GM12801 (cell line): ENCODE measurements around the gene MAPK8.

ENCODE experiments used
- TF ChIP-seq, protein P1 (sequence below): IDR thresholded peaks from one replicate; pipeline ENCODE4 v1.5.1; 2011; ENCODE audit warnings: control low read depth; ENCODE audit not compliant: insufficient read length; ENCODE audit errors: extremely low read depth

The MAPK8 gene

DNA sequence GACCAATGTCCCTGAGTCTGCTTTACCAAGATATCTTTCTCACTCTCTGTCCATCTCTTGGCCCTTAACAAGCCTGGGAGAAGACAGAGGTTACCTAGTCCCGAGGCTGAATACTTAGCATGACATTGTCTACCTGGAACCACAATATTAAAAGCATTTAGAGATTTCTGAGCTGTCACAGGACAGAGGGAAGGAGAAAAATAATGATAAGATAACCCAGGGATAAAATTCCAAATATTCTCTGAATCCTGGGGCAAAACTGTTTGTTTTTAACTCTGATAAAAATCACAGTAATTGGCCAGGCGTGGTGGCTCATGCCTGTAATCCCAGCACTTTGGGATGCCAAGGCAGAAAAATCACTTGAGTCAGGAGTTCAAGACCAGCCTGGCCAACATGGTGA lies 12.0 kb upstream of the MAPK8 start:
- TF ChIP-seq, protein P1, sequence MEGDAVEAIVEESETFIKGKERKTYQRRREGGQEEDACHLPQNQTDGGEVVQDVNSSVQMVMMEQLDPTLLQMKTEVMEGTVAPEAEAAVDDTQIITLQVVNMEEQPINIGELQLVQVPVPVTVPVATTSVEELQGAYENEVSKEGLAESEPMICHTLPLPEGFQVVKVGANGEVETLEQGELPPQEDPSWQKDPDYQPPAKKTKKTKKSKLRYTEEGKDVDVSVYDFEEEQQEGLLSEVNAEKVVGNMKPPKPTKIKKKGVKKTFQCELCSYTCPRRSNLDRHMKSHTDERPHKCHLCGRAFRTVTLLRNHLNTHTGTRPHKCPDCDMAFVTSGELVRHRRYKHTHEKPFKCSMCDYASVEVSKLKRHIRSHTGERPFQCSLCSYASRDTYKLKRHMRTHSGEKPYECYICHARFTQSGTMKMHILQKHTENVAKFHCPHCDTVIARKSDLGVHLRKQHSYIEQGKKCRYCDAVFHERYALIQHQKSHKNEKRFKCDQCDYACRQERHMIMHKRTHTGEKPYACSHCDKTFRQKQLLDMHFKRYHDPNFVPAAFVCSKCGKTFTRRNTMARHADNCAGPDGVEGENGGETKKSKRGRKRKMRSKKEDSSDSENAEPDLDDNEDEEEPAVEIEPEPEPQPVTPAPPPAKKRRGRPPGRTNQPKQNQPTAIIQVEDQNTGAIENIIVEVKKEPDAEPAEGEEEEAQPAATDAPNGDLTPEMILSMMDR: no peak

DNA sequence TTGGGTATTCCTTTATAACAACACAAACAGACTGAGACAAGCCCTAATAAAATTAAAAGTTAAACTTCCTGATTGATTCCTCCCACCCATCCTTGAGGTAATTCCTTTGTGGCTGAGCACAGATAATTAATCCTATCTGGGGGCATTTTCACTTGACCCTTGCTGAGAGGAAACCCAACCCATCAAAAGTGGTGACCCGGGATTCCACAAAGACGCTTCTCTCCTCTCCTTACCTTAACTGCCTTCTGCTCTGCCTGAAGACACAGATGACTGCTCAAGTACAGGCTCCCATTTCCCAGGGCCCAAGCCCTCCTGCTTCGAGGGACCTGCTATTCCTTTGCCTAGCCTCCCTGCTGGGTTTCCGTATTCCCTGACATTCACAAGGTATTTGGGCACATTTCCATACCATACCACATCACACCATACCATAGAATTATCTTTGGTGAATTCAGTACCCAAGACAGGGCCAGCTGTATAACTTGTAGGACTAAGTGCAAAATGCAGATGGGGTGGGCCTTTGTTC lies 9.8 kb upstream of the MAPK8 start:
- TF ChIP-seq, protein P1: no peak

DNA sequence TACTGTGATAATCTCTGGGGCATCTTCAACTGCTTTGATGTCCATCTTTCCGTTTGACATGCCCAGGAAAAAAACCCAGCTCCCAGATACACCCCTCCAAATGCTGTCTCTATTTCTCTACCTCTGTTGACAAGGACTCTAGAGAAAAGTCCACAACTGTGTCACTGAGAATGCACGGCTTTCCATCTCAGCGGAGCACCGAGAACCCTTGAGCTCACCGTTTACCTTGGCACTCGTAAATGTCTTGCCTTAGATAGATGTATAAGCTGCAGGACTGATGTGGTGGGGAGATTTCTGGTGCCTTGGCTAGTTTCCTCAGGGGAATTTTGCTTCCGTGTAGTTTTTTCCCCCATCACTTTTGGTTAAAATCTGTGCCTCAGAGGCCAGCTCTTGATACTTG lies 7.4 kb upstream of the MAPK8 start:
- TF ChIP-seq, protein P1: no peak

DNA sequence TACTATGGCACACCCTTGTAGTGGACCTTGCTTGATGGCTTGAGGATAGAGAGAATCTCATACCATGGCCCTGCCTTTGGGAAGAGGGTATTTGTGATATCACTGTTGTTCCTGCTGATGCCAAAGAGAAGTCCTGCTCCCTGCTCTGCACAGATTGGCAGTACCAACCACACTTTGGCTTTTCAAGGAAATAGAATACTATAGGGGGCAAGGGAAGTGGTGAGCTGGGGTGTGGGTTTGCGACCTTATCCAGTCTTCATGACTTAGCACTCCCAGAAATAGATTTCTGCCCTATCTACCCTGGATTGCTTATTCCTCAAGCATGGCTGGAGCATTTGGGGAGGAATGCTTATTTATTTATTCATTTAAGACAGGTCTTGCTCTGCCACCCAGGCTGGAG lies 6.8 kb upstream of the MAPK8 start:
- TF ChIP-seq, protein P1: no peak

DNA sequence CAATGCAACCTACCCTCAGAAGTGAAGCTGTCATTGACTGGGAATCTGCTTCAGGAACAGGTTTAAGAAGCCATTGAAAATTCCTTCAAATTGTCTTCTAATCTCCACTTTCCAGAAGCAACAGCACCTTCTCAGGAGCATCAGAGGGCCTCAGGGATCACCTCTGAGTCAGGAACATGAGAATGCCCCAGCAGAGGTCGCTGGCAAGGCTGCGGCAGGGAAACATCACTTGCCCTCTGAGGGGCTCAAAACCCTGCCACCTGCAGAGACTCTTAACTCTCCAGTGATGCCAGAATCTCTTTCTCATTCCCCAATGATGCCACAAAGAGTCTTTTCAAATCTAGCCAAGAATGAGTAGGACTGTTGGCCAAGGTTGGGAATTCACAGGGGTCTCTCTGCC lies 5.9 kb upstream of the MAPK8 start:
- TF ChIP-seq, protein P1: no peak

DNA sequence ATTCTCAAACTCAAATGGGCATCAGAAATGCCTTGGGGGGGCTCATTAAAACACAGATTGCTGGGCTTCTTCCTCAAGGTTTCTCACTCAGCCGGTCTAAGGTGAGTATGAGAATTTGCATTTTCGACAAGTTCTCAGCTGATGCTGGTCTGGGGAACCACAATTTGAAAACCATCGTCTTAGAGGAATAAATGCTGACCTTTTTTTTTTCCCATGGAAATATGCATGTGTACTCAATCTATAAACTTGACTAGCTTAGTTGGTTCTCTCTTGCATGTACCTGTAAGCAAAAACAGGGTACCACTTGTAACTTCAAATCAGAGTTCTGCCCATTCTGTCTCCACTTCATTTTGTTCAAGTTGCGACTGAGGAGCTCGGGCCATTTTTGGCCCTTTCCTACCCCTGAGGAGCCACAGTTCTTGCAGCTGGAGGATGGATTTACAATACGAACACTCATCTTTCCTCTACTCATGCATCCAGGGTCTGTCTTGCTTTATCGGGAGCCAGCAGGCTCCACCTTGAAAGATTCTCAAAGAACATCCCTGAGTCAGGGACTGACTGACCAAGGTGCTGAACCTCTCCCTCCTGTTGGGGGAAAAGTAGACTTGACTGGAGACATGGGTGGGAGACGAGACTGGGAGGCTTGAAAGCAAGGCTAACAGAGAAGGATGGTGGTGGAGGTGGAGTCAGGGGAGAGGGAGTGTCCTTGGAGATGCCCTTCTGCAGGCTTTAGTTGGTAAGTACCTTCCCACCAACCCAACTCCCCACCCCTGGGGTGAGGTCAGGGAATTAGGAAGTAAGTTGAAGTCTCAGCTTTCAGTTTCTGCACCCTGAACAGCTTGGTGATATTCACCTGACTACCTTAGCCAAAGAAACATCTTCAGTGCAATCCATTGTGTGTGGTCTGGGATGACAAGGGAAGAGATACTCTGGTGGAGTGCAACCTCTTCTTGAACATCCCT lies 3.7 kb upstream of the MAPK8 start:
- TF ChIP-seq, protein P1: no peak

DNA sequence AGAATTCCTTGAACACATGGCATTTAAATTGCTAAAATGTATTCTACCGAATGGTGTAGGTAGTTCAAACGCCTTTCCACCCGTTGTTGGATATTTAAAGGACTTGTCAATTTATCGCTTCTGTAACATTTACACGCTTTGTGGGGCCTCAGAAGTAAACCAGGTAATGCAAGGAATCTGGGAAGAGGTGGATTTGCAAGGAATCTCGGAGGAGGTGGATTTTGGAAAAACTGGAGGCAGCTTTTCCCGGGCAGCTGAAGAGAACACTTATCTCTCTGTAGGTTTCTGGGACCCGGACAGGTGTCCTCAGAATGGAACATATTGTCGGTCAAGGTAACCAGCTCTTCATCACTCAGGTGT lies 592 bp upstream of the MAPK8 start:
- TF ChIP-seq, protein P1: no peak
